ES-I3 (cell line): ENCODE measurements around the gene VPS37B.

Experiments used
- H3K36me3 ChIP-seq: 2 replicates; pipeline ENCODE4 v1.6.1; 2013; ENCODE audit warnings: mild to moderate bottlenecking, low read length, control low read depth, moderate library complexity; ENCODE audit not compliant: insufficient read depth
- H3K4me1 ChIP-seq: 2 replicates; pipeline ENCODE4 v1.6.1; 2013; ENCODE audit warnings: mild to moderate bottlenecking, control low read depth, low read length; ENCODE audit not compliant: insufficient read depth
- H3K9ac ChIP-seq: 2 replicates; pipeline ENCODE4 v1.6.1; 2013; ENCODE audit warnings: low read depth, mild to moderate bottlenecking, low read length, moderate library complexity
- H3K9me3 ChIP-seq: 2 replicates; pipeline ENCODE4 v1.6.1; 2013; ENCODE audit warnings: mild to moderate bottlenecking, low read length, moderate library complexity; ENCODE audit not compliant: control insufficient read depth, insufficient read depth

VPS37B gene

GRCh38 chr12:122850695-122851350 is 45.1 kb downstream of the VPS37B start:
- no peak overlapping the region for H3K9ac ChIP-seq
- H3K9me3 ChIP-seq, result no peaks in the 10 kb centered on the region
- H3K36me3 ChIP-seq, result no peaks in the 10 kb centered on the region
- H3K4me1 ChIP-seq, result peaks cover 7% of the 10 kb centered on the region; the same call in 1 of the 2 replicates

- Histone ChIP-seq H3K9ac (no peak overlapping the region), H3K9me3 (no peaks in the 10 kb centered on the region), H3K36me3 (no peaks in the 10 kb centered on the region), H3K4me1 (peaks cover 7% of the 10 kb centered on the region; the same call in 1 of the 2 replicates)
Observed at GRCh38 chr12:122850048-122850445, 45.9 kb downstream of the VPS37B start.

GRCh38 chr12:122849352-122850047 is 46.4 kb downstream of the VPS37B start:
- no peak overlapping the region for H3K9ac ChIP-seq
- no peaks in the 10 kb centered on the region for H3K36me3 ChIP-seq
- H3K4me1 ChIP-seq, result peaks cover 7% of the 10 kb centered on the region; the same call in 1 of the 2 replicates
- no peaks in the 10 kb centered on the region for H3K9me3 ChIP-seq

- no peaks in the 10 kb centered on the region for H3K9me3 ChIP-seq
- H3K4me1 ChIP-seq, result peaks cover 7% of the 10 kb centered on the region; the same call in 1 of the 2 replicates
- H3K36me3 ChIP-seq, result no peaks in the 10 kb centered on the region
- no peak overlapping the region for H3K9ac ChIP-seq
Observed at GRCh38 chr12:122848471-122849351, 47.2 kb downstream of the VPS37B start.

- H3K9me3 ChIP-seq, result no peaks in the 10 kb centered on the region
- H3K4me1 ChIP-seq, result peaks cover 7% of the 10 kb centered on the region; the same call in 1 of the 2 replicates
- H3K36me3 ChIP-seq, result no peaks in the 10 kb centered on the region
- H3K9ac ChIP-seq, result no peak overlapping the region
Observed at GRCh38 chr12:122847921-122848421, 48.0 kb downstream of the VPS37B start.

GRCh38 chr12:122847516-122847836 is 48.4 kb downstream of the VPS37B start:
- no peaks in the 10 kb centered on the region for H3K9me3 ChIP-seq
- no peaks in the 10 kb centered on the region for H3K36me3 ChIP-seq
- H3K4me1 ChIP-seq, result 0 out of 2 replicates have a peak, but pooled peaks cover 2% of the 10 kb centered on the region
- H3K9ac ChIP-seq, result no peak overlapping the region

GRCh38 chr12:122846622-122847515 is 49.1 kb downstream of the VPS37B start:
- no peaks in the 10 kb centered on the region for H3K9me3 ChIP-seq
- H3K9ac ChIP-seq, result no peak overlapping the region
- H3K4me1 ChIP-seq, result peaks cover under 1% of the 10 kb centered on the region; the same call in 1 of the 2 replicates
- no peaks in the 10 kb centered on the region for H3K36me3 ChIP-seq

GRCh38 chr12:122845865-122846621 is 49.9 kb downstream of the VPS37B start:
- no peak overlapping the region for H3K9ac ChIP-seq
- H3K36me3 ChIP-seq, result no peaks in the 10 kb centered on the region
- peaks cover 9% of the 10 kb centered on the region; the same call in 1 of the 2 replicates for H3K4me1 ChIP-seq
- H3K9me3 ChIP-seq, result no peaks in the 10 kb centered on the region

GRCh38 chr12:122845041-122845864 is 50.7 kb downstream of the VPS37B start:
- Histone ChIP-seq H3K4me1 (peaks cover 11% of the 10 kb centered on the region; the same call in 1 of the 2 replicates), H3K36me3 (no peaks in the 10 kb centered on the region), H3K9ac (no peak overlapping the region)

GRCh38 chr12:122844366-122844971 is 51.5 kb downstream of the VPS37B start:
- no peaks in the 10 kb centered on the region for H3K36me3 ChIP-seq
- peaks cover 11% of the 10 kb centered on the region; the same call in 1 of the 2 replicates for H3K4me1 ChIP-seq
- H3K9me3 ChIP-seq, result no peaks in the 10 kb centered on the region
- H3K9ac ChIP-seq, result no peak overlapping the region

More at GRCh38 chr12:122845041-122845864, 50.7 kb downstream of the VPS37B start:
- H3K9me3 ChIP-seq, result no peaks in the 10 kb centered on the region

GRCh38 chr12:122843455-122843854 is 52.5 kb downstream of the VPS37B start:
- H3K4me1 ChIP-seq, result peaks cover 11% of the 10 kb centered on the region; the same call in 1 of the 2 replicates
- H3K9ac ChIP-seq, result no peak overlapping the region
- H3K36me3 ChIP-seq, result no peaks in the 10 kb centered on the region
- H3K9me3 ChIP-seq, result no peaks in the 10 kb centered on the region
